HG03439 (cell line): ENCODE measurements around the gene MEDAG.

Experiments used
- ATAC-seq: cut with Tn5 transposase; IDR thresholded peaks from one replicate; pipeline ENCODE4 v1.9.1; 2021; ENCODE audit warnings: mild to moderate bottlenecking, moderate library complexity; ENCODE audit not compliant: unreplicated experiment

The MEDAG gene

DNA sequence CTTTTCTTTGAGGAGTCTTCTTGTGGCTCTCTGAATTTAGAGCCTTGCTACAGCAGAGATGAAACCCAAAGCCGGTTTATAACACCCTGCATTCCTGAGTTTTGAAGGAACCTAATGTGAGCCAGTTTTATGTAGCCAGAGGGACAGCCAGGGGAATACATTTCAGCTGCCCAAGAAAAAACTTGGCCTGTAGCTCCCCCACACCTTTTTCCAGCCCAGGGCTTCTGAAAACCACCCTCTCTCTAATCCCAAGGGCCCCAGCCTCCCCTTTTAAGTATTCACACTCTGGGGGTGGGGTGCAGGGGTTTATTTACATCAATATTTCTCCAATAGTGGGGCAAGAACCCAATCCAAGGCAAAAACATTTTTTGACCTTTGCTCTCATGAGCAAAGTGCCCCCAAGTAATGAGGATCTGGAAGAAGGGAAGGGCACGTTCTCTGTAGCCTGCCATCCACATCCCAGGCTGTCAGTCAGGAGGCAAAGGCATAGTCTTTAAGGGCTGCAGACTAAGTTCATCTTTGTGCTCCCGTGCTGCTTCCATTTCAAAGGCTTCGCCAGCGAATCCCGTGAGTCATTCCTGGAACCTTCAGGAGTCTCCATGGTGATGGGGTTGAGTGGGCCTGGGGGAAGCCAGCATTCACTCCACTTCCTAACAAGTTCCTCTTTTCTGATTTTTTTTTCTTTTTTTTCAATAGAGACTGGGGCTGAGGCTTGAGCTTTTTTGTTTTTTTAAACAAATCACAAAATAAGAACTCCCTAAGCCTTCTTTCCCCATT, 33.2 kb upstream of the MEDAG start:
- ATAC-seq: no peak

DNA sequence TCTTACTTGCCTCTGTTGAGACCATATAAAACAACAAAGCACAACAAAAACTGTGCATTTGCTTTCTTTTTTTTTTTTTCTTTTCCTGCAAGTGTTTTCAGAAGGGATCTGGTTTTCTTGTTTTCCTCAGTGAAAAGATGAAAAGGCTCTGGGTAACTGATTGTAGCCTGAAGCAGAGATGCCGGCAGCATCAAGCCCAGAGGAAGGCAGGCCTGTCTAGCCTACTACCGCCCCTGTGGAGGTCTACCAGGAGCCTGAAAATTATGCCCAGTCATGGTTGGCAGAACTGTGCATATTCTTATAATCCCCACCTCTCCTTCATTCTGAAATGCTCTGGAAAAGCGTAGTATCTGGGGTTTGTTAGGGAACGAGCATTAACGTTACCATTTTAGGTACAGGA, 32.6 kb upstream of the MEDAG start:
- ATAC-seq: no peak

DNA sequence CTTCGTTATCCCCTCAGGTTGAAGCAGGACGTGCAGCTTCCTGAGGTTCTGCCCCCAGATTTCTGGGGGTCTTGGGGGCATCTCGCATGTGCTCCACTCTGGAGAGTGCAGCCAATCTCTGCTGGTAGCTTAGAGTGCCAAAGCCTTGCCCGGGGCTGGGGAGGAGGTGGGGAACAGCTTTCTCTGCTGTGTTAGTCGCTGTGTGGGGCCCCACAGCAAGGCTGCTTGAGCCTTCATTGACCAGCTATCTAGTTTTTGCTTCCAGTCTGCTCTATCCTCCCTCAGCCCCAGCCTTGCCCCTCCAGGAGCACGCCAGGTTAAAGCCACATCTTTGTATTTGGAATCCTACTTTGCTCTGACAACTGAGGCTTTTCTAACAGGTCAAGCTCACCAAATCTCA, 32.0 kb upstream of the MEDAG start:
- ATAC-seq: no peak

DNA sequence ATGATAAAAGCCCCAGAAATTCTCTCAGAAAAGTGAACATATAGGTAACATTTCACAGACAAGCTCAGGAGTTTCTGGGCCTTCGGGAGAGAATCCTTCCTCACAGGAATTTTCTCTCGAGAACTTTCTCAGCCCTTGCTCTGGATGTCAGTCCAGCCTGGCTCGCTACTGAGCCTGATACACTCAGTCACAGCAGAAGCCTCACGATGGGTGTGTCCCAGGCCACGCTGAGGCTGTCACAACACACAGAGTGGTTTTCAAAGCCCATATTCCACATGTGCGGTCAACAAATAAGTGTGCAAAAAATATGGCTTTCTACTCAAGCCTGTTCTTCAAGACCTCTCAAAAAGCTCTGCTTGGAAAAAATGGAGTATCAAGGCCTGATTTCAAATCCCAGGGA, 31.5 kb upstream of the MEDAG start:
- no peak for ATAC-seq

DNA sequence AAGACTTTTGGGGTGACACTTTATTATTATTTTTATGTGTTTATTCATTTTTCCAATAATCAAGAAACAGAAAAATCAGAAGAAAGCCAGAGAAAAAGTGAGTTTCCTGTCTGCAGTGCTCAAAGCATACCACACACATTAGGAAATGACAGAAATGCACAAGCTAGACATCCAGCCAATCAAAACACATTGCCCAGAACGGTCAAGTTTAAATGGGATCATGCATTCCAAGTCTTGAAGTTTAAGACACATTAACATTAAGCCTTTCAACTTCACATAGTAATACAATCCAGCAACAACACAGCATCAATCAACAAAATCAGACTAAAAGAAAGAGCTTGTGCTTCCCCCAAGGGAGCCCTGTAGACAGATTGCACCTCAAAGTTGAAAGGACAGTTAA, 28.7 kb upstream of the MEDAG start:
- ATAC-seq: no peak

DNA sequence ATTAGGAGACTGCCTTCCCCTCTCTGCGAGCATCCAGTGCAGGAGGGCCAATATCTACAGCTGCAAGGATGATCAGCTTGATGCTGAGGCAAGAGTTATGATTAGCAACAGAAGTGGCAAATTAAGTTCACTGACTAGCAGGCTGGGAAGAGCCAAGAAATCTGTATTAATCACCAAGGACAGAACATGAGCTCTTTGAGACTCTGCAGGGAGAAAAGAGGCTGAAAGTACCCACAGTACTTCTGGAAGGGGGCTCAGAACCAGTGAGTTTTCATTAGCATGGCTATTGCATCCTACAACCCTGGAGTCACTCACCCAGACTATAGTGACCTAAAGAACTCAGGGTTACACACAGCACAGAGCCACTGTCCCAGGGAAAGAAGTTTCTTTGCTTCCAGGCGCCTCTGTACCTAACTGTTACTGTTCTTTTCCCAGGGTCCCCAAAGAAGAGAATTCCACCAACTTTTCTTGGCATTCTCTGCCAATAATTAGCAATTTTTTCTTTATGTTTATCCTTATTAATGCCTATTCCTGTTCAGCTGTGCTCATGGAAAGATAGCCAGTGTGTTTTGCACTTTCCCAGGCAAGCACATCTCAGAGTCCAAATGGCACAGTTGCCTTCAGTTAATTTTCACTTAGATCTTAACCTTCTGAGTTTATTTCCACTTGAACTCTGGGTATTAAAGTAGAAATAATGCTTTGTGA, 25.8 kb upstream of the MEDAG start:
- ATAC-seq: no peak

DNA sequence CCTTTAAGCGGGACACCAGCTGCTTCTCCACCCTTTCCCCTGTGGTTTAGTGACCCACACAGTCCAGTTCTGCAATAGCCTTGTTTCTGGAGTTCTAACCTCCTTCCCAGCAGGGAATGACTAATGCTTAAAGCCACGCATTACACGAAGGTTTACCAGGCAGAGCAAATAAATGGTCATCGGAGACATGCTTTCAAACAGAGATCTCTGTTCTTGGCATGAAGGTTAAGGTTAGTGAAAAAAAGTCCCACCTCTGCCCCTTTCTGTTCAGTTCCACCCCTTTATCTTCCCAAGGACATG, 25.3 kb upstream of the MEDAG start:
- ATAC-seq: no peak

DNA sequence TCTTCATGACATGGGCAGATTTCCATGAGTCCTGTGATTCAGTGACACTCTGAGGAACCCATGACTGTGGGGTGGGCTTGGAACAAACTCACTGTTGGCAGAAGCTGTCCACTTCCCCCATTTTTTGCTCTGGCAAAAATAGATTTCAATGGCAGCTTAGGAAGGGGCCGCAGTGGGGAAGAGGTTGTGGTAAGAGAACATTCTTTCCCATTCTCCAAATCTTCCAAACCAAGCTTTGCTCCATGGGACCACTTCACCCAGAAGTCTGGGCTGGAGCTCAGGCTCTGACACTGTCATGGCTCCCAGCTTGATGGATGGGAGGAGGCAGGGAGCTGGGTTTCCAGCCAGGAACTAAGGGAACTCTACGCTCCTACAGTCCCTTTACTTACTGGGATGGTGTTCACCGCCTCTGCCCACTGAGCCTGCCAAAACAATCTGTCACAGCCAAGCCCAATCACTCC, 24.9 kb upstream of the MEDAG start:
- no peak for ATAC-seq

DNA sequence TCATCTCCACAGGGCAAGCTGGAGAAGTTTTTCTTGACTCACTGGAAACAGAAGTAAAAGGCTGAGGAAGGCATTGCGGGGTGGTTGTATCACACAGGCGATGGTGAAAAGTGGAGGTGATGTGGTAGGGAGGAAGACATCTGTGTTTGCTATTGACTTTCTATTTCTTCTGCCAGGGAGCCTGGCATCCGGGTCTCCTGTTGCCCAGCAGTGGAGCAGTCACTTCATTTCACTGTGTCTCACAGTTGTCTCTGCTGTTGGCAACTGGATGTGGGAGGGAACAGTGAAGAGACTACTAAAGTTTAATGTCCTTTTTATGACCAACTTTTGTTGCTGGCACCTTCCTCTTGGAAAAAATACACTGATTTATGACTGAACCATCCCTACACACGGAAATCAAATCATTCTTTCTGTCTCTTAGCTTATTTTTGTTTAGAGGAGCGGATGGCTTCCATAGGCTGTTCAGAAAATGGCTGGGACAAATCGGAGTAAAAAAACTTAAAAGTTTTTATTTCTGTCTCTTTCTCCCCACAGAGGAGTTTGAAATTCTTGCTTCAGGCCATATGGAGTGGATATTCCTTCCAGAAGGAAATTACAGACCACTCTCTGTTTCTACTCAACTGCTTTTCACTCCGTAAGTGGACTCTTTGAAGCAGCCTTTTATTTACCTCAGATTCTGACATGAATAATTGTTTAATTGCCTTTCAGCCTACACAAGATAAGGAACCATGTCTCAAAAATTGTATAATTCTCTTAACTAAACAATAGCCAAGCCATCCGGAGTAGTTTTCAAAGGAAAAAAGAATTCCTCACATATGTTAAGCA, 23.8 kb upstream of the MEDAG start:
- no peak for ATAC-seq

DNA sequence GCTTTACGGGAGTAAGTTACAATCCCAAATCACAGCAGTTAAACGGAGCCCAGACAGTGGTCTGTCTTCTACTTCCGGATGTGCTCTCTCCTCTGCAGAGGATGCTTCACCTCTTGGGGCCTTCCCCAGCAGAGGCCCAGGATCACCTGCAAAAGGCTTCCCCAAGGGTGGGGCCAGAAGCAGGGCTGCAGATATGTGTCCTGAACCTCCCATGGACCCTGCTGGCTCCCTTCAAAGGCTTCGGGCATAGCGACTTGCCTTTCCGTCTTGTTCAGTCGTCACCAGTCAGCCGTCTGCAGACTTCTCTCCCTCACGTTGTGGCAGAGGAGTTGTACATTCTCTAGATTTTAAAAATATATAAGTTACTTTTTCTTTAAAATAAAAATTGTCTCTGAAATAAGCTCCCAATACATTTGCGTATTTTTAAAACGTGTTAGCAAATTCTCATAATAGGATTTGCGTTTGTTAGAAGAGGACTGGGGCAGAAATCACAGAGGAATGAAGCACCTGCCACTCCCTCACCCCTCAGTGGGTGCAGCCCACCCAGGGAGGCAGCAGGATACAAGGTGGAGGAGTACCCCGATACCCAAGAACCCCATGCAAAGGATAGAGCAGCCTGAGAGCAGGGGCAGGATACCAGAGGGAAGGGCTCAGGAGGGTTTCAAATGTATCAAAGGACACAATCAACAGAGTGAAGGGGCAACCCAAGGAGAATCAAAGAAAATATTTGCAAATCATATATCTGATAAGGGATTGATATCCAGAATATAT, 22.9 kb upstream of the MEDAG start:
- no peak for ATAC-seq

DNA sequence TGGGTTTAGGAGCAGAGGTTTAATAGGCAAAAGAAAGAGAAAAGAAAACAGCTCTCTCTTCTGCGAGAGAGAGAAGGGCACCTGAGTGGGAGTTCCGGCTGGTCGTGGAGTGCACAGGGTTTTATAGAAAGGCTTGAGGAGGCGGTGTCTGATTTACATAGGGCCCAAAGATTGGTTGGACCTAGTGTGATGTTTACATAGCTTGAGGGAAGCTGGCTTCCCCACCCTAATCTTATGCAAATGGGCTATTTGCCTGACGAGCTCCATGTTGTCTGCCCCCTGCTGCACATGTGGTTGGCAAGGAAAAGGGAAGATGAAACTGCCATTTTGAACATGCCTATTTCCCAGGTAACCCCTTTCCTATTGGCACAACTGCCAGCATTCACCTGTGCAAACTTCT, 21.5 kb upstream of the MEDAG start:
- ATAC-seq: no peak

DNA sequence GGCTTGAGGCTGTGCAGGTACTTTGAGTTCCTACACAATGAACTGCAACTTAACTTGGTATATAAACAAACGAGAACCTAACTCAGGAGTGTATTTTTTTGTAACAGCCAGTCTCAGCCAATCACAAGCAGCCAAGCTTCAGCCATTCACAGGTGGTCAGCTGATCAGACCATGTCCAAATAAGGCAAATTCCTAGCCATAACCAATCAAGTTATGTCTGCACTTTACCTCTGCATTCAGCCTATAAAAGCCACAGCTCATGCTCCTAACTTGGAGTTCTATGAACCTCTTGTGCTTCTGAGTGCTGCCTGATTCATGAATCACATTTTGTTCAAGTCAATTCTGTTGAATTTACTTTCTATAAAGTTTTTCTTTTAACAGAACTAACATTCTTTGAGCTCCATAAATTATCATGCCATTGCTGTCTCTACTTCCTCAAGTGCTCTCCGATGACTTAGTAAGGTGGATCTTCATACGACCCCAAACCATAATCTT, 16.8 kb upstream of the MEDAG start:
- ATAC-seq: no peak

DNA sequence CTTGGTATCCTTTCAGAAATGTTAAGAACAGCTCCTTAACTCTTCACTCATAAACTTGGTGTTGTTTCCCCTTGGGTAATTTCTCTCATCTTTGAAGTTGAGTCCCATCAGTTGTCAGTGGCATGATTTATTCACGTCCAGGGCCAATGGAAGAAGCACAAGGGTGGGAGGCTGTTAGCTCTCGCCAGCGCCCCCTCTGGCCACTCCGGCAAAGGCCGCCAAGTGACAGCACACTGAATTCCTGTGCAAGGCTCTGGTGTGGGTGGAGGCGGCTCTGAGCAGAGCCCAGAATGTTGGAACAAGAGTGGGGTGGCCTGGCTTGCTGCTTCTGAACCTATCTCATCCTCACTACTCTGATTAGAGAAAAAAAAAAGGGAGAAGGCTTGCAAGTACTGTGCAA, 13.1 kb upstream of the MEDAG start:
- no peak for ATAC-seq

DNA sequence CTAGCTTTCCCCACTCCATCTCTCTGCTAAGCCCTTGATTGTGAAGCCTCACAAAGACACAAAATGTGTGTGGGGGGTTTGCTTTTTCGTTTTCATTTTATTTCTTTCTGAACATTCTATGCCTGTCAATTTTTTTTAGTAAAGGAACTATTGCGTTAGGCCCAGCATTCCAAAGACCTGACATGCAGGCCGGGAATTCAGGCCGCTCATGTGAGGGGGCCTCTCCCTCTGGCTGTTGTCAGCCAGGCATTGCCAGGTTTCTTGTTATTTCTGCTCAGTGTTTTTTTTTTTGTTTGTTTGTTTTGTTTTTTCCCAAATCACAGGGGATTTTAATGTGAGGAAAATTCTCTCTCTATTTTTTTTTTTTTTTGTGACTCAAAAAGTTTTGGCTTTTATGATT, 10.3 kb upstream of the MEDAG start:
- no peak for ATAC-seq

DNA sequence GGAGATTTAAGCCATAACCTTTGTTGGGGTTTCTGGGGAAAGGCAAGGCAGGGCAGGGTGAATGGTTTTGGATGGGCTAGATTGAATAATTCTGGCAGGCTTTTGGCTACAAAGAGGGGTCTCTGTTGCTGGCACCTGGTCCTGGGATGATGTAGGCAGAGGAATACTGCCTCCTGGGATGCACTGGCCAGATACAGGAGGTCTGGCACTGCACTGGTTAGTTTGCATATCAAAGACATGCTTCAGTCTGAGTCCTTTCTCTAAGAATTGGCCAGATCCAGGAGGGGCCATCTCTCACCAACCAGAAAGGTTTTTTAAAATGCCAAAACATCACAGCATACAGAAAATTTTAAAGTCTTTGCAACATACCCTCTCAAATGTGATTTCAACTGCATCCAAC, 8.0 kb upstream of the MEDAG start:
- ATAC-seq: no peak

DNA sequence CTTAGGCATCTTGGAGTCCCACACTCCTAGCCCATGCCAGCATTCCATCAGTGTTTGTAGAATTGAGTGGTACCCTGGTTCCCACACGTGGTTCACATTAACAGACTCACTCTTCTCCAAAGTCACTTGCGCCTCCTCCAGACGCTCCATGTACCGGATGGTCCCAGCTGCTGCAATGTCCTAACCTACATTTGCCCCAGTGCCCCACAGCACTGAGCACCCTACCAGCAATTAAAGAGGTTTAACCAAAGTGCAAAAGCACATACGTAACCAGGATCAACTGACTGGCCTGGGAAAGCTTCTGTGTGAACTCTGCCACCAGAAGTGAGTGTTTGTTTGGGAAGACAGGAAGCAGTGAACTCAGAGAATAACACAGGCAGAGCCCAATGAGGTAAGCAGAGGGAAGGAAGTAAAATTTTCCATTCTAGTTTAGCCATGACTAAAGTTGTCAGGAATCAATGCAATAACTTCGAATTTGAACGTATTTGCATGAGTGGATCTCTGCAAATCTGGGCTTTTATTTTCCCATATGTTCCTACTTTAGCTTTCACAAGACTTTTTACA, 7.3 kb upstream of the MEDAG start:
- no peak for ATAC-seq

DNA sequence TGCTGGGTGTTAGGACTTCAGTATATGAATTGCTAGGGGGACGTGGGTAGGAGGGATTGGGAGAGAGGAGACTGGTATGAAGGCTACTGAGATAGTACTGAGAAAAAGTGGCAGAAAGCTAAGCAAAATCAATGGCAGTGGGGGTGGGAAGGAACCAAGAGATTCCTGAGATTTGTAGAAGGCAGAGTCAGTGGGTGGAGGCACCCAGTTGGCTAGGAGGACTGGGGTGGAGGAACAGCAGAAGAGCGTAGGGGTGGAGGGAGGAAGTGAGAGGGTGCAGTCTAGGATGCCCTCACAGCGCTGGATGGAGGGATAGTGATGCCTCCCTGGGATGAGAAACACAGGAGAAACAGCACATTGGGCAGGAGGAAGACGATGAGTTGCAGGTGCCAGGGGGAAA, 5.6 kb upstream of the MEDAG start:
- no peak for ATAC-seq

DNA sequence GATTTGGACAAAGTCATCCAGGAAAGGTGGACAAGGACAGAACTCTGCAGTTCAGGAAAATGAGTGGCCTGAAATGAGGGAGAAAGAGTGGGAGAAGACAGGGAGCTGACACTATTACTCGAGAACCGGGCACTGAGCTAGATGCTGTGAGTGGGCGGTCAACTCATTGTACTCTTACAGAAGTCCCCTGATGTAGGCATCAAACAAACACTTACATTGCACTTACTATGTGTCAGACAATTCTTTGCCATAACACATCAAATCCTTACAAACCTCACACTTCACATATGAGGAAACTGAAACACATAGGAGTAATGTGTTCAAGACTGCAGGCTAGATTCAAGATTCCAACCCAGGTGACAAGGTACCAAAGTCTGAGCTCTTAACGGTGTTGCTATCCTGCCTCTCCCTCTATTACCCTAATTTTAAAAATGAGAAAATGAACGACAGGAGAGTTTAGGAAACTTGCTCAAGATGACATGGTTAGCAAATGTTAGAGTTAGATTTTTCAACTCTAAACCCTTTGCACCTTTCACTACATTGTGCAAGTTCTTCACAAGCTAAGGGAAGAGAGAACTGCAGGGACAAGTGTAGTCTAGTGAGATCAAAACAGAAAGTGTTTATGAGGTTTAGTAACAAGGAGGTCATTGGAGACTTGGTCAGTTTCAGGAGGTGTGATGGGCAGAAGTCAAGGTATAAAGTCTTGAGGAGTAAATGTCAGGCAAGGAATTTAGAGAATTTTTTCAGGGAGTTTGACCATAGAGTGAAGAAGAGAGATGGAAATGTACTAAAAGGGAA, 4.9 kb upstream of the MEDAG start:
- no peak for ATAC-seq

DNA sequence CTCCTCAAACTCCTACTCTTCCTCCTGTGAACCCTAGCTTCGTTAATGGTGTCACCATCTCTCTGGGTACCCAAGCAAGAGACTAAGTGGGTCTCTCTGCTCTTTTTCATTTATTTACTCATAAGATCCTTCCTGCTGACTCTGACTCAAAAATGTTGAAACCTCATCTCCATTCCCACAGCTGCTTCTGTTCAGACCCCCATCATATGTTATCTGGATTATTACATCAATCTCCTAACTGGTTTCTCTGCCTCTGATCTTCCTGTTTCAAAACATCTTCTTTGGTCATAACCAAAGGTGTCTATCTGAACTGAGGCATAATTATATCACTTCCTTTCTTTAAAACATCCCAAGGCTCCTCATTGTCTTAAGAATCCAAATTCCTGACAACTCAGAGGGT, 2.0 kb upstream of the MEDAG start:
- no peak for ATAC-seq
